Right cardiac atrium (tissue), 5 donors: ENCODE results near the gene ZNF212. TPM values are rescaled to one million over a fixed set of nuclear protein-coding genes. Genes with fewer than 3 reads are reported as not detected.
"Not testable (repeated sequence)": the region's sequence is repeated elsewhere in the genome, so short reads cannot be mapped to it uniquely, and the experiment has no call there.

Source experiments
- ATAC-seq, 2 donors: fragments of 200-7000 bp; cut with Tn5 transposase; one replicate each; pipeline versions ENCODE4 v1.8.0 to v1.9.1; 2020; ENCODE audit warnings: moderate library complexity in 2 of 2, mild to moderate bottlenecking in 1 of 2
- DNase-seq, 3 donors: peaks; one replicate each; pipeline ENCODE4 v3.0.0-alpha.2; 2020
- H3K27ac ChIP-seq: one replicate; pipeline ENCODE4 v1.5.1; 2013; ENCODE audit warnings: mild to moderate bottlenecking, low read length, control low read depth, moderate library complexity
- H3K27me3 ChIP-seq: one replicate; pipeline ENCODE4 v1.6.1; 2013; ENCODE audit not compliant: control insufficient read depth, insufficient read depth
- H3K4me1 ChIP-seq: one replicate; pipeline ENCODE4 v1.6.1; 2013; ENCODE audit warnings: low read length; ENCODE audit not compliant: control insufficient read depth, insufficient read depth
- H3K4me3 ChIP-seq: one replicate; pipeline ENCODE4 v1.5.1; 2013; ENCODE audit warnings: low read length, control low read depth
- H3K9me3 ChIP-seq: one replicate; pipeline ENCODE4 v1.6.1; 2013; ENCODE audit warnings: low read length; ENCODE audit not compliant: control insufficient read depth
- WGBS: extraction: QIAGEN DNeasy Blood & Tissue Kit; methylation state at CpG from one replicate; pipeline ENCODE4 v1.1.7; 2013; 5-methylcytosine and 5-hydroxymethylcytosine counted together
- intact Hi-C, 4 donors: fragments of 100-400 bp; cut with DNase I; formaldehyde crosslinking; loops; one replicate each; pipeline versions ENCODE4 v1.11.0 to v1.14.0; 2022 to 2023
- polyA plus RNA-seq: library from polyadenylated mRNA; stranded (reverse); fragments of 200-250 nt; gene quantifications from one replicate; pipeline ENCODE4 v1.2.3, GENCODE V29; 2013
- total RNA-seq, 4 donors: library from RNA; stranded (reverse); fragmentation: NEBNext Ultra II Directional; extraction: Animal tissue kit (Norgen Biotek cat#: 25700); gene quantifications; one replicate each; pipeline ENCODE4 v1.2.1, GENCODE V29; 2021
- donor health status: healthy with polysubstance abuse.
- donor health status: DM: no; HTN: yes; CAD: no.
- donor health status: DM: no; HTN: no; CAD: no.
- donor health status: DM: no; HTN: yes; CAD: no; lungs with severe emphysema.
- donor health status: DM: yes; HTN: yes; CAD: no.

The ZNF212 gene
- total and polyA plus RNA-seq, 5 donors: 4.5 to 5.7 (median 5.0) TPM

DNA sequence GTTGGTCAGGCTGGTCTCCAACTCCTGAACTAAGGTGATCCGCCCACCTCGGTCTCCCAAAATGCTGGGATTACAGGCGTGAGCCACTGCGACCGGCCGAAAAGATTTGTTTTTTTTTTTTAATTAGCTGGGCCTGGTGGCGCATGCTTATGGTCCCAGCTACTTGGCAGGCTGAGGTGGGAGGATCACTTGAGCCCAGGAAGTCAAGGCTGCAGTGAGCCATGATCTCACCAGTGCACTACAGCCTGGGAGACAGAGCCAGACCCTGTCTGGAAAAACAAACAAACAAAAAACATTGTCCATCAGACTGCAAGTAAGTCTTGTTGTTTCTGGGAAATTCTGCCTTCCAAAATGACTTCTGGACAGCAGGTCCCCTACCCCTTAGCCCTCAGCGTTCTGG lies 16.3 kb upstream of the ZNF212 start:
- DNase-seq: no peak

DNA sequence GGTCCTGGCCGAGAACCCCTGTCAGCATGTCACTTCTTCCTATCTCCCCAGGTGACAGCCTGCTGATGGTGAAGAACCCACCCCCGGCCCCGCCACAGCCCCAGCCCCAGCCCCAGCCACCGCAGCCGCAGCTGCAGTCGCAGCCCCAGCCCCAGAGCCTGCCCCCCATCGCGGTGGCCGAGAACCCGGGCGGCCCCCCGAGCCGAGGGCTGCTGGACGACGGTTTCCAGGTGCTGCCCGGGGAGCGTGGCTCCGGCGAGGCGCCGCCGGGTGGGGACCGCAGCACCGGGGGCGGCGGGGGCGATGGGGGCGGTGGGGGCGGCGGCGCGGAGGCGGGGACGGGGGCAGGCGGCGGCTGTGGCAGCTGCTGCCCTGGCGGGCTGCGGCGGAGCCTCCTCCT lies 15.7 kb upstream of the ZNF212 start:
- Histone ChIP-seq H3K4me3 (no peak overlapping the region), H3K27ac (no peak overlapping the region), H3K9me3 (no peaks in the 10 kb centered on the region), H3K4me1 (no peaks in the 10 kb centered on the region), H3K27me3 (no peaks in the 10 kb centered on the region)
- DNase-seq (peak in 1 of 3 donors; percentile 58), ATAC-seq (no peak)
- intact Hi-C loops: no loop called here
- 97% methylated on average over 39 of the region's 39 CpGs for WGBS

More for the DNA sequence above, 16.3 kb upstream of the ZNF212 start:
- no peaks in the 10 kb centered on the region for H3K4me1 ChIP-seq
- H3K4me3 ChIP-seq: no peak overlapping the region
- WGBS: 96% methylated on average over 8 of the region's 8 CpGs
- no peaks in the 10 kb centered on the region for H3K9me3 ChIP-seq
- intact Hi-C loops: no loop called here
- no peaks in the 10 kb centered on the region for H3K27me3 ChIP-seq
- no peak overlapping the region for H3K27ac ChIP-seq
- ATAC-seq: no peak

DNA sequence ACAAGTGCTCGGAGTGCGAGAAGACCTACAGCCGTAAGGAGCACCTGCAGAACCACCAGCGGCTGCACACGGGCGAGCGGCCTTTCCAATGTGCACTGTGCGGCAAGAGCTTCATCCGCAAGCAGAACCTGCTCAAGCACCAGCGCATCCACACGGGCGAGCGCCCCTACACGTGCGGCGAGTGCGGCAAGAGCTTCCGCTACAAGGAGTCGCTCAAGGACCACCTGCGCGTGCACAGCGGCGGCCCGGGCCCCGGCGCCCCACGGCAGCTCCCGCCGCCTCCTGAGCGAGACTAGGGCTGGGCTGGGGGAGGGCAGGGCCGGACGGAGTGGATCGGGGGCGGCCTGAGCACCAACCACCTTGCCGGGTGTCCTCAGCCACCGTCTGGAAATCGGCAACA lies 15.1 kb upstream of the ZNF212 start:
- 98% methylated on average over 37 of the region's 37 CpGs for WGBS
- intact Hi-C loops: no loop called here
- Histone ChIP-seq H3K27me3 (no peaks in the 10 kb centered on the region), H3K4me3 (no peak overlapping the region), H3K9me3 (no peaks in the 10 kb centered on the region), H3K27ac (no peak overlapping the region), H3K4me1 (no peaks in the 10 kb centered on the region)
- no peak for DNase-seq
- ATAC-seq: peak; percentile 8 to 16

DNA sequence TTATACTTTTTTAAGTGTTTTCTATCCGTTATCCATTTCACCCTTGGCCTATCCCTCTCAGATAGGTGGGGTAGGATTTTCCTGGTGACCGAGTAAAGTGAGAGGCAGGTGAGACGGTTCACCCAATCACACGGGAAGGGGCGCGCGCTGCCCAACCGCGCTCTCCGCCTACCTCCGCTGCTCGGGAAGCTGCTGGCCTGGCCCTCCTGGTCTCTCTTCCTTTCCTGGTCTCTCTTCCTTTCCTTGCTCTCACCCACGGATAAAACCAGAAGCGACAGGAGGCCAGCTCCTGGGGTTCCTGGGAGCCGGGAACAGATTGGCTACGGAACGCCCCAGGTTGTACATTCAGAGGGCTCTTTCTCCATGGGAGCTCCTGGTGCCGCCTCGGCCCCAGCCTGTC lies 14.3 kb upstream of the ZNF212 start:
- Histone ChIP-seq H3K27ac (no peak overlapping the region), H3K4me1 (no peaks in the 10 kb centered on the region), H3K27me3 (no peaks in the 10 kb centered on the region), H3K9me3 (no peaks in the 10 kb centered on the region), H3K4me3 (no peak overlapping the region)
- DNase-seq (no peak), ATAC-seq (no peak)
- 95% methylated on average over 19 of the region's 19 CpGs for WGBS
- intact Hi-C loops: no loop called here

DNA sequence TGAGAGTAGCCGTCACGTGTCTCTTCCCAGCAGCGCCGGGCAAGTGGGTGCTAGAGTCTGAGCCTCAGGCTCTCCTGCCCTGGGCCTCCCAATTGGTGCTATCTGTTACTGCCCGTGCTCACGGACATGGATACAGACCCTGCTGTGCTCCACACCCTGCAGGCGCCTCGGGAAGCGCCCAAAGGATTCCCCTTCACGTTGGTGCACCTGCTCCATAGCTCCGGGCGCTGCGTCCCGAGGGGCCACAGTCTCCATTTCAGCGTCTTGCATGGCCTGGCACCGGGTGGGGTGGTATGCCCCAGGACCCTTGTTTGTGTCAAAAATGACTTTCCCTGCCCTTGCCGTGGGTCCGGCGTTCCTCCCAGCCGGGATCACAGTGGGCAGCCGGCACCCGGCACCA lies 13.8 kb upstream of the ZNF212 start:
- ATAC-seq (no peak), DNase-seq (peak in 1 of 3 donors; percentile 66)
- WGBS: 91% methylated on average over 22 of the region's 22 CpGs
- Histone ChIP-seq H3K27ac (no peak overlapping the region), H3K4me1 (no peaks in the 10 kb centered on the region), H3K4me3 (no peak overlapping the region), H3K9me3 (no peaks in the 10 kb centered on the region), H3K27me3 (no peaks in the 10 kb centered on the region)
- intact Hi-C loops: no loop called here

DNA sequence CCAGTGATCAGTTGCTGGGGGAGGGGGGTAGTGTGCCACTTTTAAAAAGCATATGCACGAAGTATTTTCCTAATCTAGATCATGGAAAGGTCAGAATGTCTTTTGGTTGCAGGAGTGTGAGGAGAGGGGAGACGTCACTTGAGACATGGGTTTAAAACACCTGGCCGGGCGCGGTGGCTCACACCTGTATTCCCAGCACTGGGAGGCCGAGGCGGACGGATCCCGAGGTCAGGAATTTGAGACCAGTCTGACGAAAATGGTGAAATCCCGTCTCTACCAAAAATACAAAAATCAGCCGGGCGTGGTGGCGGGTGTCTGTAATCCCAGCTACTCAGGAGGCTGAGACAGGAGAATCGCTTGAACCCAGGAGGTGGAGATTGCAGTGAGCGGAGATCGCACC lies 13.1 kb upstream of the ZNF212 start:
- H3K27me3 ChIP-seq, H3K4me3 ChIP-seq, DNase-seq, intact Hi-C loops, H3K4me1 ChIP-seq, H3K27ac ChIP-seq, H3K9me3 ChIP-seq, ATAC-seq: not testable (repeated sequence)
- WGBS: 89% methylated on average over 17 of the region's 17 CpGs

DNA sequence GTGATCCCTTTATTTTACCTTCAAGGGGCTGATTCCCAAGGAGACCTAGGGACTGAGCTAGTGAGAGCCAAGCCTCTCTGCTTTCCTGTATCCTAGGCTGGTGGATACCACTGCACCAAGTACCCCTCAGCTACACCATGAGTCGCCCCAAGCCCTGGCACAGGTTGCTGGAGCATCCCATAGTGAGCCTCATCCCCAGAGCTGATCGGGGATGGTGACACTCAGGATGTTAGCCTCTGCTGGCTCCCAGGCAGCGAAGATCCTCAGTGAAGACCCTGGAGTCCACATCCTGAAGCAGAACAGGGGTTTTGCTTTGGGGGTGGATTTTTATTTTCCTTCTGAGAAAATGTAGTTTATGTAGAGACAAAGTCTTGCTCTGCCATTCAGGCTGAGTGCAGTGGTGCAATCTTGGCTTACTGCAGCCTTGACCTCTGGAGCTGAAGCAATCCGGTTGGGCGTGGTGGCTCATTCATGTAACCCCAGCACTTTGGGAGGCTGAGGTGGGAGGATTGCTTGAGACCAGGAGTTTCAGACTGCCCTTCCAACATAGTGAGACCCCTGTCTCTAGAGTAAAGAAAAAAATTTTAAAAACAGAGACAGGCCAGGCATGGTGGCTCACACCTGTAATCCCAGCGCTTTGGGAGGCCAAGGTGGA lies 12.5 kb upstream of the ZNF212 start:
- ATAC-seq: peak in 1 of 2 donors; percentile 10
- H3K4me1 ChIP-seq: no peaks in the 10 kb centered on the region
- no peak for DNase-seq
- H3K27ac ChIP-seq: no peak overlapping the region
- no peaks in the 10 kb centered on the region for H3K9me3 ChIP-seq
- 78% methylated on average over 6 of the region's 6 CpGs for WGBS
- no peak overlapping the region for H3K4me3 ChIP-seq
- intact Hi-C loops: no loop called here
- no peaks in the 10 kb centered on the region for H3K27me3 ChIP-seq

DNA sequence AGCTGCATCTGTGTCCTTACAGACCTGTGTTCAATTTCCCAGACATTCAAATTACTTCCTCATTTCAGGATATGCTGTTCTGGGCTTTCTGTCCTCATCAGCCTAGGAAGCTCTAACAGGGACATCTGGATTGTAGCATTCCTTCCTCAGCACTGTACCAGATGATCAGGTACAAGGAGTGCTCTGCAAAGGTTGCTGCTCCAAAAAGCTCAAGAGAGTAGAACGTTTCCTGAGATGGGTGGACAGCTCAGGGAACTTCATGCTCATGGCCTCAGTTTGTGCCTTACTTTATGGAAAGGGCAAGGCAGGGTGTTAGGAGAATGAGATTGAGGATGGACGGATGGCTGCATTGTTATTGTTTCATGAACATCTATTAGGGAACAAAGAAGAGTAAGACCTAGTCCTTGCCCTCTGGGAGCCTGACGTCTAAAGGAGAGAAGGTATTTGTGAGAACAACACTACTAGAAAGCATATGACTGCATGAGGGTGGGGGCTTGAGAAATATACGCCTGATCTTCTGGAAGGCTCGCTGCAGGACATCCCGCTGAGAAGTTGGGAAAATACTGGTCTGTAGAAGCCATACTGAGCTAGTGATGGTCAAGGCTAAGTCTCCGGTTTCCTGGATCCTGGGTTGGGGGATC lies 10.5 kb upstream of the ZNF212 start:
- WGBS: 62% methylated on average over 7 of the region's 7 CpGs
- no peaks in the 10 kb centered on the region for H3K4me1 ChIP-seq
- intact Hi-C loops: no loop called here
- no peak overlapping the region for H3K4me3 ChIP-seq
- H3K27ac ChIP-seq: no peak overlapping the region
- ATAC-seq (peak in 1 of 2 donors; percentile 13), DNase-seq (no peak)
- no peaks in the 10 kb centered on the region for H3K9me3 ChIP-seq
- H3K27me3 ChIP-seq: no peaks in the 10 kb centered on the region

DNA sequence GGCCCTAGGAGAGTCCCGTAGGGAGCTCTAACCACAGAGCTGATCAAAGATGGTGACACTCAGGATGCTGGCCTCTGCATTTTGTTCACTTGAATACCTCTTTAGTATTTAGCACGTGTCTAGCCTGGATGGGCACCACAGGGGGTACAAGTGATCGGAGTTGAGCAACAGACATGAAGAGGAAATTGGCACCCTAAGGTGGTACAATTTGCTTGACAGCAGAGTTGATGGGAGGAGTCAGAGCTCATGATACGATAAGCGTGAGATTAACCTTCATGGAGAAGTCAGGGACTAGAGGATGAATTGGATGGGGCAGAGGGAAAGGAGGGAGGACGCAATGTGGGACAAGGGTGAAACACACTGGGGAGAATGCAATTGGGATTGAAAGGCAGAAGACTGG lies 9.9 kb upstream of the ZNF212 start:
- no peak for DNase-seq
- Histone ChIP-seq H3K4me1 (no peaks in the 10 kb centered on the region), H3K9me3 (no peaks in the 10 kb centered on the region), H3K27me3 (no peaks in the 10 kb centered on the region), H3K27ac (no peak overlapping the region), H3K4me3 (no peak overlapping the region)
- no peak for ATAC-seq
- WGBS: 61% methylated on average over 6 of the region's 6 CpGs
- intact Hi-C loops: no loop called here

DNA sequence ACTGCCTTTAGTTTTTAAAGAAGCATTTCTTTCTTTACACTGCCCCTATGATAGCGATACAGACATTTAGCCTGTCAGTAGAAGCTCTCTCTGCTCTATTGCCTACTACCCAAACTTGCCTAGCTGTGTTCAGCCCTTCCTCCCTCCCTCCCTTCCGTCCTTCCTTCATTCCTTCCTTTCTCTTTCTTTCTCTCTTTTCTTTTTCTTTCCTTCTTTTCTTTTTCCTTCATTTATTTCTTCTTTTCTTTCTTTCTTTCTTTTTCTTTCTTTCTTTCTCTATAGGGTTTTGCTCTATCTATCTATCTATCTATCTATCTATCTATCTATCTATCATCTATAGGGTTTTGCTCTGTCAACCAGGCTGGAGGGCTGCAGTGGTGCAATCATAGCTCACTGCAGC lies 7.1 kb upstream of the ZNF212 start:
- 74% methylated on average over 2 of the region's 2 CpGs for WGBS
- intact Hi-C loops: no loop called here
- no peak overlapping the region for H3K27ac ChIP-seq

DNA sequence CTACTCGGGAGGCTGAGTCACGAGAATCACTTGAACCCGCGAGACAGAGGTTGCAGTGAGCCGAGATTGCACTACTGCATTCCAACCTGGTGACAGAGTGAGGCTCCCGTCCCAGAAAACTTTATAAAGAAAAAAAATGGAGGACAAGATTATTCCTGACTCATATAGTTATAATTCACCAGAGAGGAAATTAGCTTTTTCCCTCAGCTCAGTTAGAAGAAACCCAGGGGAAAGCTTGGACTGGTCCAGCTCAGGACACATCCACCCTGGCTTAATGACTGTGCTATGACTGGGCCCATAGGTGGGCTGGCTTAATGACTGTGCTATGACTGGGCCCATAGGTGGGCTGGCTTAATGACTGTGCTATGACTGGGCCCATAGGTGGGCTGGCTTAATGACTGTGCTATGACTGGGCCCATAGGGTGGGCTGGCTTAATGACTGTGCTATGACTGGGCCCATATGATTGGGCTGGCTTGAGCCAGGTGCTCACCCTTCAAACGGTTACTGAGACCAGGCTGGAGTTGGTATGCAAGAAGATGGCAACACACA lies 5.7 kb upstream of the ZNF212 start:
- H3K27ac ChIP-seq, intact Hi-C loops, H3K4me1 ChIP-seq, H3K9me3 ChIP-seq, H3K27me3 ChIP-seq, ATAC-seq, H3K4me3 ChIP-seq, DNase-seq: not testable (repeated sequence)
- 76% methylated on average over 7 of the region's 7 CpGs for WGBS

More for the DNA sequence above, 7.1 kb upstream of the ZNF212 start:
- Histone ChIP-seq H3K9me3 (no peaks in the 10 kb centered on the region), H3K4me3 (no peak overlapping the region), H3K27me3 (no peaks in the 10 kb centered on the region), H3K4me1 (no peaks in the 10 kb centered on the region)
- ATAC-seq: no peak
- DNase-seq: no peak
